Common myeloid progenitor, CD34-positive (primary cell): ENCODE data around the gene PACRG.

Experiments used
- CTCF ChIA-PET: fragments of 350-600 bp; sonication (Branson Sonifier 250); formaldehyde crosslinking; loops from one replicate; lab custom pipeline; 2021; ENCODE audit warnings: antibody characterized with exemption; lab: Charles Lee
- POLR2A ChIA-PET: fragments of 350-600 bp; sonication (Branson Sonifier 250); formaldehyde crosslinking; loops from one replicate; lab custom pipeline; 2021; ENCODE audit warnings: antibody characterized with exemption; lab: Charles Lee
- DNase-seq, 3 donors: peaks; one replicate each; pipeline versions ENCODE4 v3.0.0 to v3.0.0-alpha.2; 2013
- H3K27ac ChIP-seq, 2 experiments: 1 replicate in 1 of 2; 2 replicates in 1 of 2; pipeline ENCODE4 v1.7.0; 2013; ENCODE audit warnings: inconsistent platforms in 2 of 2, low read length in 2 of 2, mild to moderate bottlenecking in 2 of 2, low read depth in 1 of 2, moderate library complexity in 1 of 2; ENCODE audit not compliant: severe bottlenecking in 2 of 2, insufficient read depth in 1 of 2, poor library complexity in 1 of 2
- H3K27me3 ChIP-seq, 5 experiments: replicated peaks in 2 of 5; 1 replicate in 3 of 5; 2 replicates in 2 of 5; pipeline versions ENCODE4 v1.6.1 to v1.7.0; 2013; ENCODE audit warnings: low read length in 4 of 5, mild to moderate bottlenecking in 2 of 5, moderate library complexity in 2 of 5, inconsistent platforms in 1 of 5; ENCODE audit not compliant: insufficient read depth in 5 of 5, control insufficient read depth in 4 of 5
- H3K36me3 ChIP-seq, 4 experiments: 1 replicate in 2 of 4; 2 replicates in 2 of 4; pipeline versions ENCODE4 v1.6.1 to v1.7.0; 2013; ENCODE audit warnings: low read length in 3 of 4, control low read depth in 1 of 4, mild to moderate bottlenecking in 1 of 4; ENCODE audit not compliant: control insufficient read depth in 4 of 4, insufficient read depth in 4 of 4
- H3K4me1 ChIP-seq, 4 experiments: 1 replicate in 3 of 4; 2 replicates in 1 of 4; pipeline versions ENCODE4 v1.6.1 to v1.7.1; 2013; ENCODE audit warnings: low read length in 3 of 4, mild to moderate bottlenecking in 3 of 4, control low read depth in 1 of 4, inconsistent platforms in 1 of 4, moderate library complexity in 1 of 4; ENCODE audit not compliant: control insufficient read depth in 4 of 4, insufficient read depth in 4 of 4; ENCODE audit errors: control extremely low read depth in 1 of 4
- H3K4me3 ChIP-seq, 7 experiments: 1 replicate in 4 of 7; 2 replicates in 3 of 7; pipeline versions ENCODE4 v1.5.1 to v1.7.0; 2013; ENCODE audit warnings: mild to moderate bottlenecking in 7 of 7, low read length in 6 of 7, moderate library complexity in 6 of 7, inconsistent platforms in 2 of 7, low read depth in 2 of 7, control low read depth in 1 of 7; ENCODE audit not compliant: insufficient read depth in 4 of 7, control insufficient read depth in 1 of 7; ENCODE audit errors: extremely low read depth in 1 of 7
- H3K9me3 ChIP-seq, 5 experiments: 1 replicate in 4 of 5; 2 replicates in 1 of 5; pipeline versions ENCODE4 v1.6.1 to v1.7.1; 2013; ENCODE audit warnings: low read length in 4 of 5, mild to moderate bottlenecking in 2 of 5, inconsistent platforms in 1 of 5, low read depth in 1 of 5, moderate library complexity in 1 of 5; ENCODE audit not compliant: control insufficient read depth in 4 of 5, insufficient read depth in 2 of 5; ENCODE audit errors: control extremely low read depth in 1 of 5
- WGBS: methylation state at CpG from one replicate; pipeline ENCODE4 v1.1.5; 2013; ENCODE audit not compliant: insufficient coverage; 5-methylcytosine and 5-hydroxymethylcytosine counted together

Gene PACRG

DNA sequence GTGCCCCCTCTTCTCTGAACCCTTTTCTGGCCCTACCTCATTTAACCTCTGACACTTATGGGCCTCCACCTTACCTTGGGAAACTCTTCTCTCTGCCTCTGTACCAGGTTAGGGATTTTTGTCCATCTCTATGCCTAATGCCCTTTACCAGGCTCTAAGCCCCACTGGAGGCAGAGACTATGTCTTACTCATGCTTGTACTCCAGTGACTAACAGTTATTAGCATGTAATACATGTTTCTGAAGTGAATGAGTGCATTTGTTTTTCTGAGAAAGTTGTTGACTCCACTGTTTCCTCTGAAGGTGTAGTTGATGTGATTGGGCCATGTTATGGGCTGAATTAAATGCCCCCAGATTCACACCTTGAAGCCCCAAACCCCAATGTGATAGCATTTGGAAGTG lies 234.3 kb downstream of the PACRG start:
- Histone ChIP-seq H3K4me3 (no peak overlapping the region), H3K9me3 (no peaks in the 10 kb centered on the region), H3K27ac (no peak overlapping the region), H3K27me3 (no peaks in the 10 kb centered on the region), H3K4me1 (no peaks in the 10 kb centered on the region), H3K36me3 (no peaks in the 10 kb centered on the region)
- POLR2A ChIA-PET: no interaction called here
- CTCF ChIA-PET: no interaction called here
- DNase-seq: no peak

DNA sequence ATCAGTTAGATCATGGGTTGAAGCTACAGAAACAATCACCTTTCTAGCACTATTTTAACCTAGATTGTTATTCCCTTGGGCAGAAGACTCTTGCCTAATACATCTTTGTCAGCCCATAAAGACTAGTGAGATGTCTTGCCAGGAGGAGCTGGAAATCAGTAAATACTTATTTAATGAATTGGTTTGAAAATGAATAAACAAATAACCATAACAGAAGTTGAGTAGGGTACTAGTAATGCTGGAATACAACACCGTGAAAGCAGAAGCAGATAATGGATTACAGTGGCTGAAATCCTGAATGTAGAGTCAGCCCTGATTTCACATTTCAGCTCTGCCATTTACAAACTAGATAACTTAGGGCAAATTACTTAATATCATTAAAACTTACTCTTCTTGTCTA lies 236.1 kb downstream of the PACRG start:
- no peak for DNase-seq
- H3K27ac ChIP-seq: no peak overlapping the region
- no peaks in the 10 kb centered on the region for H3K9me3 ChIP-seq
- H3K4me3 ChIP-seq: no peak overlapping the region
- H3K36me3 ChIP-seq: no peaks in the 10 kb centered on the region
- no CpG with 5 or more reads among the region's 1 CpG for WGBS
- no peaks in the 10 kb centered on the region for H3K4me1 ChIP-seq
- no peaks in the 10 kb centered on the region for H3K27me3 ChIP-seq
- ChIA-PET CTCF (no interaction called here), POLR2A (no interaction called here)

DNA sequence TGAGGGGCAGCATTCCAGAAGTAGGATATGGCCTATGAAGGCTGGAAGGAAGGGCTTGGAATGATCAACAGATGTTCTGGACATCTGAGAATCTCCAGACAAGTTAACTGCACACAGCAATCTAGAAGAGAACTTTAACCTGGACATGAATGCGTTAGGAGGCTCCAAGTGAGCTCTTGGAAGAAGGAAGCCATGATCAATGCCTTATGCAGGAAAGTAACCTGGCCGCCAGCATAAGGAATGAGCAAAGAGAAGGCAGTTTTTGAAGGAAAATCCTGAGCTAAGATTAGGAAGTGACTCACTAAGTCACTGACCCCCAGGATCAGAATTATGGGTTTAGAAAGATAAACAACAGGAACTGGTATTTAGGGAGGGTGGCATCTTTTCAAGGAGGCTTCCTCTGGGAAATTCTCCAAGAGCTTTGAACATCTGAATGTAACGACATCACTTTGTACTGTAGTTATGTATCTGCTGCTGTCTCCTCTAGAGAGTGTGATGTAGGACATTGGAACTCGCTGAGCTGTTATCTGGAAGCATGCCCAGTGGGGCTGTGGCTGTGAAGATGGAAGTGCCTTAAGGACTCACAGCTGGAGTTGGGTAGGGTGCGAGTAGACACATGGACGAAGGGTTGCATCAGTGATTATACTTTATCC lies 236.8 kb downstream of the PACRG start:
- 90% methylated on average over 6 of the region's 6 CpGs for whole genome bisulfite sequencing
- H3K27me3 ChIP-seq: no peaks in the 10 kb centered on the region
- no peaks in the 10 kb centered on the region for H3K36me3 ChIP-seq
- H3K4me1 ChIP-seq: no peaks in the 10 kb centered on the region
- no peak for DNase-seq
- no peak overlapping the region for H3K27ac ChIP-seq
- no peaks in the 10 kb centered on the region for H3K9me3 ChIP-seq
- ChIA-PET CTCF (no interaction called here), POLR2A (no interaction called here)
- H3K4me3 ChIP-seq: no peak overlapping the region

DNA sequence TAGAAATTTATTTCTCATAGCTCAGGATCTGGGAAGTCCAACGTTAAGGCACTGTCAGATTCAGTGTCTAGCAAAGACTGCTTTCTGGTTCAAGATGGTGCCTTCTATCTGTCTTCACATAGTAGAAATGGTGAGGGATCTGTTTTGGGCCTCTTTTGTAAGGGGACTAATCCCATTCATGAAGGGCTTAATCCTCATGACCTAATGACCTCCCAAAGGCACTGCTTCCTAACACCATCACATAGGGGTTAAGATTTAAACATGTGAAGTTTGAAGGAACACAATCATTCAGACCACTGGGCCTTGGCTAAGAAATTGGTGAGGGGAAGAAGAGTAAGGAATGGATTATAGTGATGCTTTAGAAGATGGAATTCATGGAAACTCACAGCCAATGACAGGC lies 237.6 kb downstream of the PACRG start:
- Histone ChIP-seq H3K36me3 (no peaks in the 10 kb centered on the region), H3K27ac (no peak overlapping the region), H3K27me3 (no peaks in the 10 kb centered on the region), H3K4me3 (no peak overlapping the region), H3K4me1 (no peaks in the 10 kb centered on the region), H3K9me3 (no peaks in the 10 kb centered on the region)
- ChIA-PET POLR2A (no interaction called here), CTCF (no interaction called here)
- no peak for DNase-seq
- WGBS: 100% methylated on average over 1 of the region's 1 CpG

DNA sequence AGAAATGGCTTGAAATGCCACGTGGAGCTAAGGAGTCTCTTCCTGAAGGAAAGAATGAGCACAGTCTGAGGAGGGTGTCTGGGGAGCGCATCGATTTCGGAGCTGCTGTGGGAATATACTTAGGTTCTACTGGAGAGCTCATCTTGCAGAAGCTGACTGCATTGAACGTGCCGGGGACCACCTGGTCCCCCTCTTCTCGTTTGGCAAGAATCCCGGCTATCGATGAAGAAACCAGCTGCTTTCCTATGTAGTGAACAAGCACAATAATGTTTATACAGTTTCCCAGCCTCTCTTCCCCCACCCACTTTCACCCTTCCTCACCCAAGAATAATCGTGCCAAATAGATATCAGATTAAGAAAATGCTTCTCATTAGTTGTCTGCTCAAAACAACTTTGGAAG lies 242.5 kb downstream of the PACRG start:
- Histone ChIP-seq H3K27me3 (no peaks in the 10 kb centered on the region), H3K4me3 (no peak overlapping the region), H3K27ac (no peak overlapping the region), H3K36me3 (no peaks in the 10 kb centered on the region), H3K4me1 (no peaks in the 10 kb centered on the region), H3K9me3 (peaks cover 0 to 2% (median 0%) of the 10 kb centered on the region in 5 experiments)
- DNase-seq: no peak
- ChIA-PET CTCF (no interaction called here), POLR2A (no interaction called here)
- 86% methylated on average over 10 of the region's 10 CpGs for WGBS

DNA sequence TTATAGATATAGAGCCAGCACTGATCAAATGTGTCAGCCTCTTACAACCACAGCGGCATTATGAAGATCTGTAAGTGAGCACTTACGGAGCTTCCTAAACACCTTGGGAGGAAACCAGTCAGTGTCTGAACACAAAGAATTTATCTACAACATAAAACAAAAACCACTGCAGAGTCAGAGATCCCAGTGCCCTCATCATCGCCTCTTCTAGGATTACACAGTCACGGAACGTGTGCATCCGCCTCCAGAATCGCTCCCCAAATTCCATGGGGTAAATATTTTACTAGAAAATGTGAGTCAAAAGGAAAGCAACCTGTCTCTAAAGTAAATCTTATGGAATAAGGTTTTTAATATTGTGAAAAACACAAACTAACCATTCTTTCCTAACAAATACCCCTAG lies 243.6 kb downstream of the PACRG start:
- Histone ChIP-seq H3K27me3 (no peaks in the 10 kb centered on the region), H3K4me3 (no peak overlapping the region), H3K36me3 (no peaks in the 10 kb centered on the region), H3K9me3 (peaks cover 0 to 2% (median 0%) of the 10 kb centered on the region in 5 experiments), H3K4me1 (no peaks in the 10 kb centered on the region), H3K27ac (no peak overlapping the region)
- ChIA-PET POLR2A (no interaction called here), CTCF (no interaction called here)
- 91% methylated on average over 7 of the region's 7 CpGs for WGBS
- DNase-seq: no peak

DNA sequence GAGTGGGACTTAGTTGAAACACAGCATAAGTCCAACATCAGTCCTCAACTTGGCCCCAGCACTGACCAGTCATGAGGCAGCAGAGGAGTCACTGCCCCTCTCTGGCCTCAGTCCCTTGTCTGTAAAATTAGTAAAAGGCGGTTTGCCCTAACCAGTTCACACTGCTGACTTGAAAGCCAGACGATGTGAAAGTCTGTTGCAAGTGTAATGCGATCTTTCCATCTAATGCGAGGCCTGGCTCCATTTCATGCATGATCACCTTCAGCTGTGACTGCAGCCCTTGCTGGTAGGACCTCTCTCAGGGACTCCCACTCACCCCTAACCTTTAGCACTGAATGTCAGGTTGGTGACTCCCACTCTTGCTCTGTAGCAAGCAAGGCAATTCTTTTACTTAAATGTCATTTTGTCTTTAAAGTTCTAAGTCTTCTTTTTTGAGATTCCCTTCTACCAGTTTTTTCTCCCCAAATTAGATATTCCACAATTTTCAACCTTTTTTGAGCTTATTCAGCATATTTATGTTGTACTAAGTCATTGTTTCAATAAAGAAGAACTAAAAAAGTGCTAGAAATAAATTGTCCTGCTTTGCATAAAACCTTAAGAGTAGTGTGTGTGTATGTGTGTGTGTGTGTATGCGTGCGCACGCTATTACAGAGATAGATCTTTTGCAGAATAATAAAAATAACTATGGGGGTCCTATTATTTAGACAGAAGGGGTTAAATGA lies 245.5 kb downstream of the PACRG start:
- no peaks in the 10 kb centered on the region for H3K27me3 ChIP-seq
- CTCF ChIA-PET: no interaction called here
- H3K4me3 ChIP-seq: no peak overlapping the region
- POLR2A ChIA-PET: no interaction called here
- H3K4me1 ChIP-seq: no peaks in the 10 kb centered on the region
- H3K27ac ChIP-seq: no peak overlapping the region
- 86% methylated on average over 4 of the region's 7 CpGs for WGBS
- peaks cover 0 to 2% (median 0%) of the 10 kb centered on the region in 5 experiments for H3K9me3 ChIP-seq
- DNase-seq: no peak
- H3K36me3 ChIP-seq: no peaks in the 10 kb centered on the region
